ENCODE data around the gene SCEL.

The SCEL gene

DNA sequence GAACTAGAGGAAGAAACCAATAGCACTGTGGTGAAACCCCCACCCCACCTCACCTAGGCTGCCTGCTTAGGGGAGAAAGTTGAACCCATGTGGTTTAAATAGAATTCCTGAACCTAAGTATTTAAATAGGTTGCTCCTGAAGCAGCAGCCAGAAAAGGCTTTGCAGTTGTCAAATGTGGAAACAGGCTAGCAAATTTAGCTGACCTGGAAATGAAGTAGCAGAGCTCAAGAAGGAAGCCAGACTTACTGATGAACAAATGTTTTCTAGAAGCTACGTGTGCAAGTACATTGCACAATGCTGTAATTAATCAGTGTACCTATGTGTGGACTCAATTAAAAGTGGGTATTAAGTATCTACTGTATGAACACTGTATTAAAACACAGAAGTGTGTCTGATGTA, 61.3 kb downstream of the SCEL start:
- DNase-seq (ENCODE audit: low read depth): no peak
- no peak overlapping the region for H3K4me3 ChIP-seq (ENCODE audit: low read depth, low read length)
- TF ChIP-seq, protein P1, sequence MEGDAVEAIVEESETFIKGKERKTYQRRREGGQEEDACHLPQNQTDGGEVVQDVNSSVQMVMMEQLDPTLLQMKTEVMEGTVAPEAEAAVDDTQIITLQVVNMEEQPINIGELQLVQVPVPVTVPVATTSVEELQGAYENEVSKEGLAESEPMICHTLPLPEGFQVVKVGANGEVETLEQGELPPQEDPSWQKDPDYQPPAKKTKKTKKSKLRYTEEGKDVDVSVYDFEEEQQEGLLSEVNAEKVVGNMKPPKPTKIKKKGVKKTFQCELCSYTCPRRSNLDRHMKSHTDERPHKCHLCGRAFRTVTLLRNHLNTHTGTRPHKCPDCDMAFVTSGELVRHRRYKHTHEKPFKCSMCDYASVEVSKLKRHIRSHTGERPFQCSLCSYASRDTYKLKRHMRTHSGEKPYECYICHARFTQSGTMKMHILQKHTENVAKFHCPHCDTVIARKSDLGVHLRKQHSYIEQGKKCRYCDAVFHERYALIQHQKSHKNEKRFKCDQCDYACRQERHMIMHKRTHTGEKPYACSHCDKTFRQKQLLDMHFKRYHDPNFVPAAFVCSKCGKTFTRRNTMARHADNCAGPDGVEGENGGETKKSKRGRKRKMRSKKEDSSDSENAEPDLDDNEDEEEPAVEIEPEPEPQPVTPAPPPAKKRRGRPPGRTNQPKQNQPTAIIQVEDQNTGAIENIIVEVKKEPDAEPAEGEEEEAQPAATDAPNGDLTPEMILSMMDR (IDR thresholded peaks at IDR 0.05; ENCODE audit: insufficient read depth, low read depth, low read length, missing control alignments): no peak

DNA sequence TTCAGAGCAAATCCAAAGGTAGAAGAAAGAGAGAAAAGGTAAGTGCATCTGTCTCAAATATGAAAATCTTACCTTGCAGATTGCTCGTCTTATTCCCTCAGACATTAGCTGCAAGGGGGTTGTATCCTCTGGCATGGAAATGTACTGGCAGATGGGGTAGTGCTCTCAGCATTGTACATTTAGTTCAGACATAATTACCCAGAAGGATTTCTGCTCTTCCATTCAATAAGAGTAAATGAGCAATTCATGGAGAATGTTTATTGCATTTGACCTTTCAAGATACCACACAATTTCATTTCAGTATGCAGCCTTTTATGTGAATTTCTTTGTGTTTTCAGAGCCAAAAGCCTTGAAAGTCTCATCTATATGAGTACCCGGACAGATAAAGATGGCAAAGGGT, 63.8 kb downstream of the SCEL start:
- DNase-seq (ENCODE audit: low read depth): no peak

DNA sequence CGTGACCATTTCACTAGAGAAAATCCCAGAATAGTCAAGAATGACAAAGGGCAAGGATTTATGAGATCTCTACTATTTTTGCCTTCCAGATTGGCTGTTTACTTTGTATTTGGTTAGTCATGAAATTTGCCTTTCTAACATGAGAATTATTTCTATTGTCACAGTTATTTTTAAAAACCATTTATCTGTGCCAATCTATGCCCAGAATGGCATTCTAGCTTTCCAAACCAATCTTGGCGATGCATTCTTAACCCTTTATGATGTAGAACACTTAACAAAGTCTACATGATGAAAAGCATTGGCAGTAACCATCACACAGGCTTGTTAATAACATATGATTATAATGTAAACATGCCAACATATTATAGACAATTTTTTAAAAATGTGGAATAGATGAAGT, 65.2 kb downstream of the SCEL start:
- TF ChIP-seq, protein P1 (IDR thresholded peaks at IDR 0.05; ENCODE audit: insufficient read depth, low read depth, low read length, missing control alignments): no peak
- no peak overlapping the region for H3K4me3 ChIP-seq (ENCODE audit: low read depth, low read length)
- no peak for DNase-seq (ENCODE audit: low read depth)

More for the DNA sequence above, 63.8 kb downstream of the SCEL start:
- H3K4me3 ChIP-seq (ENCODE audit: low read depth, low read length): no peak overlapping the region
- TF ChIP-seq, protein P1 (IDR thresholded peaks at IDR 0.05; ENCODE audit: insufficient read depth, low read depth, low read length, missing control alignments): no peak

DNA sequence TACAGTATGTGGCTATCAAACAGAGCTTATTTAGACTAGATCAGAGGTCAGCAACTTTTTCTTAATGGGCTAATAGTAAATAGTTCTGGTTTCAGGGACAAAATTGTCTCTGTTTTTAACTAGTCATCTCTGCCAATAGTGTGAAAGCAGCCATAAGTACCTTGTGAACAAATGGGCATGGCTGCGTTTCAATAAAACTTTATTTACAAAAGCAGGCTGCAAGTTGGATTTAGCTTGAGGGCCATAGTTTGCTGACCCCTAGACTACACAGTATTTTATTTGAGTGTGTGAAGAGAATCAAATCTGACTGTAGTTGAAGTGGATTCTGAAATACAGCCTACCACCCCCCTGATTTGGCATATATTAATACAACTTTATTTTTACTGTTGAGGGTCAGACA, 75.6 kb downstream of the SCEL start:
- TF ChIP-seq, protein P1 (IDR thresholded peaks at IDR 0.05; ENCODE audit: insufficient read depth, low read depth, low read length, missing control alignments): no peak
- DNase-seq (ENCODE audit: low read depth): no peak
- H3K4me3 ChIP-seq (ENCODE audit: low read depth, low read length): no peak overlapping the region

DNA sequence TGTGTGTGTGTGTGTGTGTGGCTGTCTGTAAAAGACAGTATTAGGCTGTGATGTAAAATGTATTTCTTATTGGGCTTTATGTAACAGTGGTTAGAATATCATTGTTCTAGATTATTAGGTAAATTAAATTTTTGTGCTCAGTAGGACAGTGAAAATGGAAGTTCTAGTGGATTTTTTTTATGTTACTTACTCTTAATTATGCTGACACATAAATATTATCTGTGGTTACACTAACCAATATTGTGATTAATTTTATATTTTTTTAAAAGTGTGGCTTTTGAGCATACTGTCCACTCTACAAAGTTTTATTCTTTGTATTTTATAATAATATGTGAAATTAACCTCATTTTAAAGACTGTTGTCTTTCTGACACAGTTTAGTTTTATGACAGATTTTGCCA, 80.5 kb downstream of the SCEL start:
- DNase-seq (ENCODE audit: low read depth): no peak
- TF ChIP-seq, protein P1 (IDR thresholded peaks at IDR 0.05; ENCODE audit: insufficient read depth, low read depth, low read length, missing control alignments): no peak
- H3K4me3 ChIP-seq (ENCODE audit: low read depth, low read length): no peak overlapping the region

GRCh38 chr13:77619655-77620054, 84.1 kb downstream of the SCEL start:
- DNase-seq (ENCODE audit: low read depth): no peak
- H3K4me3 ChIP-seq (ENCODE audit: low read depth, low read length): no peak overlapping the region
- TF ChIP-seq, protein P1 (IDR thresholded peaks at IDR 0.05; ENCODE audit: insufficient read depth, low read depth, low read length, missing control alignments): no peak

DNA sequence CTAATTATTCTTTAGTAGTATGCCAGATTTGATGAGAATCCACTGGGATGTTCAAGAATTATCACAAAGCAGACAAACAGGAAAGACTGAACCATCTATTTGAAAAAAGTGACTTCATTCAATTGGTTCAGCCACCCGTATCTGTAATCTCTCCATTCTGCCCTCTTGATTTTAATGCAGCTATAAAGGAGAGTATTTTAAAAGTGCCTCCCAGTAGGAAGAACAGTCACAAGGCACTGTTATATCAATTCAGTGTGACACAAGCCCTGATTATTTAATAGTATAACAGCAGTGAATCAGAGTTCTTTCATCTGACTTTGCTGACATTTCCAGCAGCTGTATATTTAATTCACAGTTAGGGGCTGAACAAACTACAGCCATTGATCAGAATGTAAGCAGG, 84.6 kb downstream of the SCEL start:
- no peak overlapping the region for H3K4me3 ChIP-seq (ENCODE audit: low read depth, low read length)
- DNase-seq (ENCODE audit: low read depth): no peak
- TF ChIP-seq, protein P1 (IDR thresholded peaks at IDR 0.05; ENCODE audit: insufficient read depth, low read depth, low read length, missing control alignments): no peak

All from GM12865 (cell line).